DMS79 treated with DMSO at 0.1 percent for 48 hours (cell line): ENCODE measurements around the gene ABCC12.
"Not testable (repeated sequence)": the region's sequence is repeated elsewhere in the genome, so short reads cannot be mapped to it uniquely, and the experiment has no call there.

Experiments
- DNase-seq: peaks from one replicate; lab custom pipeline; 2025; lab: John Stamatoyannopoulos, UW

Gene ABCC12

DNA sequence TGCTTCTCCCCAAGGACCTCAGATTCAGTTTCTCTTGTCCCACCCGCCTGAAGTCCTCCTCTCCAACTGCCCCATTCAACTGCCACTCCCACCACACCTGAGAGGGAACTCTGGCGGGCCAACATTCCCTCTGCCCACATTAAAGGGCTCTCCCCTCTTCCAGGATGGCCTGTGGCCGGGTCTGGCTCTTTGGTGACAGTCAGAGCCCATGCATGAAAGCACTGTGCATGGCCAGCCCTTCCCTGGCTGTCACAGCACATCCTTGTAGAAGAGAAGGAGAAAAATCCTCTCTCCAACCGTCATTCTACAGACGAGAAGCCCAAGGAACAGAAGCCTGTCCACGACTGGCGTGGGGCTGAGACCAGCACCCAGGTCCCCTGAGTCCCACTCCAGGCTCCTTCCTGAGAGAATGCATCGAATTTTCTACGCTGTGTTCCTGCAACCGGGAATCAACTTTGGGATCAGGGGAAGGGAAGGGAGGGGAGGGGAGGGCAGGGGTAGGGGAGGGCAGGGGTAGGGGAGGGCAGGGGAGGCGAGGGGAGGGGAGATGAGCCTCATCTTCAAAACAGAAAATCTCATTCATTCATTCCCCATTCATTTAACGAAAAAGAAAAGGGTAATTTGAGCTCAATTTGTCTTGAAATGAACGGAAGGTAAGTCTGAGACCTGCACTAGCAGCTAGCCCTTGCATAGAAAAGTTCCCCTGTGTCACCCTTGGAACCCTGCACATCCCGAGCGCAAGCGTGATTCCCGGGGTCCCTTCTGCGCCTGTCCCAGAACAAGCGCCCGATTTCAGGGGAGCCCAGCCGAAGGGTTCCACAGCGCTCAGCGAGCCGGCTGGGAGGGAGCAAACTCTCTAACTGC is at the start of gene ABCC12:
Gene ABCC12 (minus strand): TSS at position 68 of the 864 bp plus-strand sequence. CDS start 9,569 bp downstream, outside the sequence.
- DNase-seq, result no peak

GRCh38 chr16:48204825-48205151 is 49.0 kb upstream of the ABCC12 start:
- no peak for DNase-seq

- no peak for DNase-seq
Observed at GRCh38 chr16:48203974-48204824, 48.4 kb upstream of the ABCC12 start.

- DNase-seq, result peak; percentile 4
Observed at GRCh38 chr16:48201515-48202201, 45.9 kb upstream of the ABCC12 start.

DNA sequence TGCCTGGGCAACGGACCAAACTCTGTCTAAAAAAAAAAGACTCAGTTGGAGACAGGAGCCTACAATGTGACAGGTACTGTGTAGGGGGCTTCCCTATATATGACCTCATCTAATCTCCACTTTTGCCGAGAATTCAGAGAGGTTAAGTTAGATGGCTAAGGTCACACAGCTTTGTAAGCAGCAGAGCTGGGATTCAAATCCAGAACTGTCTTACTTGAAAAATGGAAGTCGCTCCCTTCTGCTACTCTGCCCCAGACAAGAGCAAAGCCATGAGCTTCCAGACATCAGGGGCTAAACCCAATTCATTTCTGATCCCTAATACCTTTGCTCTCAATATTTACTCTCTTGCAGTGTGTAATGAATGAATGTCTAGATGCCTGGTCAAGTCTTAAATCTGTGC is 41.5 kb upstream of the ABCC12 start:
- DNase-seq, result peak; percentile 80

DNA sequence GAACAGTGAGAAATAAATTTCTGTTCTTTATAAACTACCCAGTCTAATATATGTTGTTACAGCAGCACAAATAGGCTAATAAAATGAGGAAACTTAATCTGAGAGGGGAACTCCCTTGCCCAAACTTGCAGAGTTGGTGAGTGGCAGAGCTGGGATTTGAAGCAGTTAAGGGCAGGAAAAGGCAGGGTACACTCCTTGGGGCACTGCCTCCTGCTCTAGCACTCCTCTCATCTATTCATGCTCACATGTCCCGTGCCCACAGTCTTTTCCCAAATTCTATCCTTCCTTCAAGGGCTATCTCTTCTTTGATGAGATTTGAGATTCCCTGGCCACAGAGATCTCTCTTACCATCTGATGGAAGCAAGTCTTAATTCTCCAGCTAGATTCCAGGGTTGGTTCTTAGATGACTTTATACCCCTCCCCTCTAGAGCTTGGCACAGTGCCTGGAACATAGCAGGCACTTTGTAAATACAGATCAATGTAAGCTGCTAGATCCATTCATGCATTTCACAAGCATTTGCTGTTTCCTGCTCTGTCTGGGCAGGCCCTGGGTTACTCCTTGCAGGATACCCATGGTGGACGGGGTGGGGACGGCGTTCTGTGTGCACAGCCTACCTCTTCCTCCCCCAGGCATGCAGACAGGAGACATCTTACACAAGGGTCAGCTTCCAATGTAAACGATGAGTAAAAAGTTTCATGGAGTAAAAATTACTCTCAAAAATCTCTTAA is 39.2 kb upstream of the ABCC12 start:
- peak; percentile 75 for DNase-seq

DNA sequence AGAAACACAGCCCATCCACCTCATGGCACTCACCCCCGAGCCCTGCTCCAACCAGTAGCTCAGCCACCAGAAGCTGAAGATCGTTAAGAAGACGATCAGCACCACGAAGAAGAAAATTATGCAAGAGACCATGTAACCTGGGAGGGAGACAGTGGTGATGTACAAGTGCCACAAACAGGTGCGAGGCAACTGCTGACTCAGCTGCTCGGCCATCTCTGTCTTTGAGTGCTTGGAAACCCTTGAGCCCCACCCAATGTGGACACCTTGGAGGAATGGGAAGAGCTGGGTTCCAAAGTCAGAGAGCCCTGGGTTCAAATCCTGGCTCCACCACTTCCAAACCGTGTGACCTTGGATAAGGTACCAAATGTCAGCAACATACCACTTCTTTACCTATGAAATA is 38.1 kb upstream of the ABCC12 start:
- no peak for DNase-seq

GRCh38 chr16:48188449-48189102 is 32.8 kb upstream of the ABCC12 start:
- no peak for DNase-seq

DNA sequence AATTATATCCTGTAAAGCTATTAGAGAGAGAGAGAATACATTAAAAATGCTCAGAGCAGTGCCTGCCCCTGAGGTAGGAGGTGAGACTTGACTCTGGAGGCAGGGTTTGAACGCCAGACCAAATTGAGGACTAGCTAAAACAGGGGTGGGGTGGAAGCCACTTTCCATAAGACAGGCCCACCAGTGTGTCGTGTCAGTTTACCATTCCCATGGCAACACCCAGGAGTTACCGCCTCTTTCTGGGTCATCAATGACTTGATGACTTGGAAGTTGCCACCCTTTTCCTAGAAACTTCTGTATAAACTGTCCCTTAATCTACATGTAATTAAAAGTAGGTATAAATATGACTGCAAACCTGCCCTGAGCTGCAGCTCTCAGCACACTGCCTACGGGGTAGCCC is 32.0 kb upstream of the ABCC12 start:
- DNase-seq, result no peak

- DNase-seq, result no peak
Observed at GRCh38 chr16:48184681-48185080, 28.9 kb upstream of the ABCC12 start.

DNA sequence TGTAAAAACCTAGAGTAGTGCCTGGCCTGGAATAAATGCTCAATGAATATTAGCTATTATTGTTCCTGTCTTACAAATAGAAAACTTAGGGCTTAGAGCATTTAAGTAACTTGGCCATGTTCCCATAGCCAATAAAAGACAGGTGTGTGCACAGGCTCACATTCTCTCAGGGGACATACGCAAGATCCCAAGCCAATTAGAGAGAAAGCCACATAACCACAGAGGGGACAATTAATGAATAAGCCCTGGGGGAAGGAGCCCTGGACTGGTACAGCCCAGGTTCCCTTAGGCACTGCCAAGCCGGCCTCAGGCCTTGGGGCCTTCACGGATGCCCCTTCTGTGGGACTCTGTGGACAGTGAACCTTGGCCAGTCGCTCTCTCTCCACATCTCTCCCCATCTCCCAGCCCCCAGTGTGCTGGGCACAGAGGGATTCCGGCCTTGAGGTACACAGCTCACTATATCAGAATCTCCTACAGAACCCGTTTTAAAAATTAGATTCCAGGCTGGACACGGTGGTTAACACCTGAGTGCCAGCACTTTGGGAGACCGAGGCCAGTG is 27.3 kb upstream of the ABCC12 start:
- DNase-seq, result peak; percentile 82

GRCh38 chr16:48181746-48182520 is 26.1 kb upstream of the ABCC12 start:
- DNase-seq, result not testable (repeated sequence)

DNA sequence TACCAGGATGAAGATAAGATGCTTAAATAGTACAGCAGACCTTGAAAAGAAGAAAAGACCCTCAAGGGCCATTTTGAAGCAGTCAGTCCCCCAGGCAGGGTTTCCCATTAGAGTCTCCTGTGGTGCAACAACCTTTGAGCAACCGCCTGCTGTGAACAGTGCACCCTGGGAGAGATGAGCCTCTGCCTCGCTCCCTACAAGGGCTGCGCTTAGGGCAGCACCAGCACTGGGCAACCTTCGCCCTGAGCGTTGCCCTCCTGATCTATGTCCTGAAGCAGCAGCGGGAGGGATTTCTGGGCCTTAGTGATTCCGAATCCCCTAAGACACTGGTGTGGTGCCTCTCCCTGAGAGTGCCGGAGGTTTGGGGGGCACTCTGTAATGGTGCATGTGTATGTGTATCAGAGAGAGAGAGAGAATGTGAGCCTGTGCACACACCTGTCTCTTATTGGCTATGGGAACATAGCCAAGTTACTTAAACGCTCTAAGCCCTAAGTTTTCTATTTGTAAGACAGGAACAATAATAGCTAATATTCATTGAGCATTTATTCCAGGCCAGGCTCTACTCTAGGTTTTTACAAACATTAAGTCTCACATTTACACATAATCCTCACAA is 25.2 kb upstream of the ABCC12 start:
- peak; percentile 10 for DNase-seq

GRCh38 chr16:48176635-48177408 is 21.0 kb upstream of the ABCC12 start:
- no peak for DNase-seq

DNA sequence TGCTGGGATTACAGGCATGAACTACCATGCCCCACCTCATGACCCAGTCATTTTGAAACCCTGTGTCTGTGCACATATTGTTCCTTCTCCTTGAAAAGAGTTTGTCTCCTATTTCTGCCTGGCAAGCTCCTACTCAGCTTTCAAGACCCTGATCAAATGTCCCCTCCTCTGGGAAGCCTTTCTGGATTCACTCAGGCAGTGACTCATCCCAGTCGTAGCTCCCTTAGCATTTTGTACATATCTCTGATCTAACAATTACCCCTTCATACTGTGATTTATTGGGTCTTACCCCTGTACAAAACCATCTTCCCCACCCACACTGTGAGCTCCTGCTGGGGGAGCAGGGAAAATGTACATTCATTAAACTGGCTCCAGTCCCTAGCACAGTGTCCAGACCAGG is 18.1 kb upstream of the ABCC12 start:
- DNase-seq, result no peak

- no peak for DNase-seq
Observed at GRCh38 chr16:48172682-48173081, 16.9 kb upstream of the ABCC12 start.

DNA sequence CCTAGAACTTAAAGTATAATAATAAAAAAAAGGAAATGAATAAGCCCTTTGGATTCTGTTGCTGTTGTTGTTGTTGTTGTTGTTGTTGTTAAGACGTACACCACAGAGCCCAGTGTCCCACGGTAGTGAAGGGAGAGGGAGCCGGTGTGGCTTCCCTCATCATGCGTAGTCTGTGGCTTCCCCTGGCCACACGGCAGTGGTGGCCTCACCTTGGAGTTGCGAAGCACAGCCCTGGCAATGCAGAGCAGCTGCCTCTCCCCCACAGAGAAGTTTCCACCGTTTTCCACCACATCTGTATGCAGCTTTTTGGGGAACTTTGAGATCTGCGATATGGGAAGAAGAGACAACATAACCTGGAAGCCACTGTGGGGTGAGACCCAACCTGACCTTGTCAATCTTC is 14.1 kb upstream of the ABCC12 start:
- DNase-seq, result no peak

DNA sequence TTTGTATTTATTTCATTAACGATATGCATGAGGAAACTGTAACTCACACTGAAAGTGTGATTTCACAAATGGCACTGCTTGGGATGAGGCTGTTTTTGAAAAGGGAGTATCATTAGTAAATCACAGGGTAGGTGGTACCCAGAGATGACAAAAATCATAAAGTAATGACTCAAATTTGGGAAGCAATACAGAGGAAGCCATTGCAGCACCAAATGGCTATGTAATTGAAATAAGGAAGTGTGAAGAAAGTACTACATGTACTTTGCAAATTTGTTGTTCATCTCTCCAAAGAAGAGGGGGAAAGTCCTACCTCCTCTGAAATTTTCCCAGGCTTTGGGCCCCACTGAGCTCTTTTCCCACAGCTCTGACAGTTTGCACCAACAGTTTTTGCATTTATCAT is 12.3 kb upstream of the ABCC12 start:
- DNase-seq, result no peak

DNA sequence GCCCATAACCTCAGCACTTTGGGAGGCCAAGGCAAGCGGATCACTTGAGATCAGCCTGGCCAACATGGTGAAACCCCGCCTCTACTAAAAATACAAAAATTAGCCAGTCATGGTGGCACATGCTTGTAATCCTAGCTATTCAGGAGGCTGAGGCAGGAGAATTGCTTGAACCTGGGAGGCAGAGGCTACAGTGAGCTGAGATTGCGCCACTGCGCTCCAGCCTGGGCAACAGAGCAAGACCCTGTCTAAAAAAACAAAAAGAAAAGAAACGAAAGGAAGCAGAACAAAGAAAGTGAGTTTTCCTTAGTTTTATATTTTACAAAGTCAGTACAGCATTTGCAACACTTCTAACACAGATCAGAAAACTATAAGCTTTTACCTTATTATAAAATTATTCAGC is 10.8 kb upstream of the ABCC12 start:
- not testable (repeated sequence) for DNase-seq
